ENCODE data around the gene COX19.

COX19 gene

GRCh38 chr7:952548-953441 is 22.6 kb downstream of the COX19 start:
- H3K4me3 ChIP-seq (ENCODE audit: low read length in 2 of 2), result peak overlapping the region; percentile 62 to 70
- peak overlapping the region; percentile 70 to 73 for H3K9ac ChIP-seq (ENCODE audit: low read depth in 1 of 2, low read length in 2 of 2)
- peak overlapping the region; percentile 84 to 90 for H3K27ac ChIP-seq (ENCODE audit: low read depth in 2 of 2, low read length in 2 of 2)
- H3K27me3 ChIP-seq (ENCODE audit: control insufficient read depth in 2 of 2, insufficient read depth in 2 of 2, low read length in 2 of 2), result peaks cover 0 to 2% of the 10 kb centered on the region in 2 donors
- H3K9me3 ChIP-seq (ENCODE audit: control insufficient read depth in 2 of 2, low read length in 2 of 2), result no peaks in the 10 kb centered on the region
- peaks cover 13 to 22% of the 10 kb centered on the region in 2 donors for H3K4me1 ChIP-seq (ENCODE audit: control insufficient read depth in 2 of 2, insufficient read depth in 2 of 2, low read length in 2 of 2)
- no peaks in the 10 kb centered on the region for H3K36me3 ChIP-seq (ENCODE audit: control insufficient read depth in 2 of 2, insufficient read depth in 2 of 2, low read length in 2 of 2)

DNA sequence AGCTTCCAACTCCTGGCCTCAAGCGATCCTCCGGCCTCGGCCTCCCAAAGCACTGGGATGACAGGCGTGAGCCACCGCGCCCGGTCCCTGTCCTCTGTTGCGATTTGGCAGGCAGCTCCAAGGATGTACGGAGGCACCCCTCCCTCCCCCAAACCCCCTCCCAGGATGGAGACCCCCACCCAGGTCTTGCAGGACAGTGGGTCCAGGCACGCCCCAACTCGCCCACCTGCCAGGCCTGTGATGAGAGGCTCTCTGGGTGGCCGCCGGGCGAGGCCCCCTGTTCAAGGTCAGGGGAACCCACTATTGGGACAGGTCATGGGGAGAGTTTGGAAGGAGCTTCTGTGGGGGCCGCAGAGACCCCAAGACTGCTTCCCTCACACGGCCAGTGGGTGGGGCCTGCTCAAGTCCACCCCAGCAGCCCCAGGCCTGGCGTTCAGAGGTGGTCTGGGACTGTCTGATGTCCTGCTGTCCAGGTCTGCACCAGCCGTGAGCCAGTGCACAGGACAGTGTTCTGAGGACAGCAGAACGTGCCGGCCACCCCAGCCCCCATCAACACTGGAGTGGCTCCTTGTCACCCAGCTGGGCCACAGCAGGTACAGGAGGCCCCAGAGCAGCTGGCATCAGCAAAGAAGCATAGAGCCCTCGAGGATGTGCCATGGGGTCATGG is 23.3 kb downstream of the COX19 start:
- H3K27ac ChIP-seq (ENCODE audit: low read depth in 2 of 2, low read length in 2 of 2), result peak overlapping the region in 1 of 2 donors; percentile 84
- peaks cover 0 to 2% of the 10 kb centered on the region in 2 donors for H3K27me3 ChIP-seq (ENCODE audit: control insufficient read depth in 2 of 2, insufficient read depth in 2 of 2, low read length in 2 of 2)

GRCh38 chr7:949021-949934 is 26.1 kb downstream of the COX19 start:
- Histone ChIP-seq H3K9me3 (ENCODE audit: control insufficient read depth in 2 of 2, low read length in 2 of 2) (no peaks in the 10 kb centered on the region), H3K4me3 (ENCODE audit: low read length in 2 of 2) (no peak overlapping the region), H3K27me3 (ENCODE audit: control insufficient read depth in 2 of 2, insufficient read depth in 2 of 2, low read length in 2 of 2) (no peaks in the 10 kb centered on the region), H3K36me3 (ENCODE audit: control insufficient read depth in 2 of 2, insufficient read depth in 2 of 2, low read length in 2 of 2) (no peaks in the 10 kb centered on the region), H3K27ac (ENCODE audit: low read depth in 2 of 2, low read length in 2 of 2) (peak overlapping the region; percentile 16 to 25), H3K4me1 (ENCODE audit: control insufficient read depth in 2 of 2, insufficient read depth in 2 of 2, low read length in 2 of 2) (peaks cover 30 to 43% of the 10 kb centered on the region in 2 donors), H3K9ac (ENCODE audit: low read depth in 1 of 2, low read length in 2 of 2) (no peak overlapping the region)

More for the DNA sequence above, 23.3 kb downstream of the COX19 start:
- Histone ChIP-seq H3K36me3 (ENCODE audit: control insufficient read depth in 2 of 2, insufficient read depth in 2 of 2, low read length in 2 of 2) (no peaks in the 10 kb centered on the region), H3K9ac (ENCODE audit: low read depth in 1 of 2, low read length in 2 of 2) (peak overlapping the region in 1 of 2 donors; percentile 73), H3K4me3 (ENCODE audit: low read length in 2 of 2) (peak overlapping the region in 1 of 2 donors; percentile 70), H3K9me3 (ENCODE audit: control insufficient read depth in 2 of 2, low read length in 2 of 2) (no peaks in the 10 kb centered on the region), H3K4me1 (ENCODE audit: control insufficient read depth in 2 of 2, insufficient read depth in 2 of 2, low read length in 2 of 2) (peaks cover 16 to 26% of the 10 kb centered on the region in 2 donors)

- peaks cover 23 to 34% of the 10 kb centered on the region in 2 donors for H3K4me1 ChIP-seq (ENCODE audit: control insufficient read depth in 2 of 2, insufficient read depth in 2 of 2, low read length in 2 of 2)
Observed at GRCh38 chr7:947391-948210, 27.7 kb downstream of the COX19 start.

GRCh38 chr7:946256-946996 is 28.9 kb downstream of the COX19 start:
- Histone ChIP-seq H3K4me1 (ENCODE audit: control insufficient read depth in 2 of 2, insufficient read depth in 2 of 2, low read length in 2 of 2) (peaks cover 22 to 29% of the 10 kb centered on the region in 2 donors), H3K9ac (ENCODE audit: low read depth in 1 of 2, low read length in 2 of 2) (peak overlapping the region; percentile 72 to 89), H3K27me3 (ENCODE audit: control insufficient read depth in 2 of 2, insufficient read depth in 2 of 2, low read length in 2 of 2) (no peaks in the 10 kb centered on the region), H3K36me3 (ENCODE audit: control insufficient read depth in 2 of 2, insufficient read depth in 2 of 2, low read length in 2 of 2) (no peaks in the 10 kb centered on the region), H3K9me3 (ENCODE audit: control insufficient read depth in 2 of 2, low read length in 2 of 2) (no peaks in the 10 kb centered on the region), H3K27ac (ENCODE audit: low read depth in 2 of 2, low read length in 2 of 2) (peak overlapping the region; percentile 95 to 96), H3K4me3 (ENCODE audit: low read length in 2 of 2) (peak overlapping the region in 1 of 2 donors; percentile 43)

More at GRCh38 chr7:947391-948210, 27.7 kb downstream of the COX19 start:
- H3K9me3 ChIP-seq (ENCODE audit: control insufficient read depth in 2 of 2, low read length in 2 of 2), result no peaks in the 10 kb centered on the region
- H3K9ac ChIP-seq (ENCODE audit: low read depth in 1 of 2, low read length in 2 of 2), result no peak overlapping the region
- H3K4me3 ChIP-seq (ENCODE audit: low read length in 2 of 2), result no peak overlapping the region
- H3K27me3 ChIP-seq (ENCODE audit: control insufficient read depth in 2 of 2, insufficient read depth in 2 of 2, low read length in 2 of 2), result no peaks in the 10 kb centered on the region
- no peaks in the 10 kb centered on the region for H3K36me3 ChIP-seq (ENCODE audit: control insufficient read depth in 2 of 2, insufficient read depth in 2 of 2, low read length in 2 of 2)
- peak overlapping the region in 1 of 2 donors; percentile 96 for H3K27ac ChIP-seq (ENCODE audit: low read depth in 2 of 2, low read length in 2 of 2)

- Histone ChIP-seq H3K9ac (ENCODE audit: low read depth in 1 of 2, low read length in 2 of 2) (peak overlapping the region; percentile 76 to 89), H3K9me3 (ENCODE audit: control insufficient read depth in 2 of 2, low read length in 2 of 2) (no peaks in the 10 kb centered on the region), H3K27ac (ENCODE audit: low read depth in 2 of 2, low read length in 2 of 2) (peak overlapping the region; percentile 95 to 96), H3K27me3 (ENCODE audit: control insufficient read depth in 2 of 2, insufficient read depth in 2 of 2, low read length in 2 of 2) (no peaks in the 10 kb centered on the region), H3K4me3 (ENCODE audit: low read length in 2 of 2) (peak overlapping the region; percentile 50 to 62), H3K36me3 (ENCODE audit: control insufficient read depth in 2 of 2, insufficient read depth in 2 of 2, low read length in 2 of 2) (no peaks in the 10 kb centered on the region), H3K4me1 (ENCODE audit: control insufficient read depth in 2 of 2, insufficient read depth in 2 of 2, low read length in 2 of 2) (peaks cover 22 to 29% of the 10 kb centered on the region in 2 donors)
Observed at GRCh38 chr7:945556-946255, 29.6 kb downstream of the COX19 start.

- Histone ChIP-seq H3K27ac (ENCODE audit: low read depth in 2 of 2, low read length in 2 of 2) (peak overlapping the region; percentile 95 to 96), H3K9ac (ENCODE audit: low read depth in 1 of 2, low read length in 2 of 2) (peak overlapping the region; percentile 76 to 89), H3K4me3 (ENCODE audit: low read length in 2 of 2) (peak overlapping the region; percentile 50 to 62), H3K4me1 (ENCODE audit: control insufficient read depth in 2 of 2, insufficient read depth in 2 of 2, low read length in 2 of 2) (peaks cover 22 to 27% of the 10 kb centered on the region in 2 donors), H3K27me3 (ENCODE audit: control insufficient read depth in 2 of 2, insufficient read depth in 2 of 2, low read length in 2 of 2) (no peaks in the 10 kb centered on the region), H3K9me3 (ENCODE audit: control insufficient read depth in 2 of 2, low read length in 2 of 2) (no peaks in the 10 kb centered on the region), H3K36me3 (ENCODE audit: control insufficient read depth in 2 of 2, insufficient read depth in 2 of 2, low read length in 2 of 2) (no peaks in the 10 kb centered on the region)
Observed at GRCh38 chr7:945147-945555, 30.2 kb downstream of the COX19 start.

GRCh38 chr7:944744-945143 is 30.6 kb downstream of the COX19 start:
- peak overlapping the region; percentile 76 to 89 for H3K9ac ChIP-seq (ENCODE audit: low read depth in 1 of 2, low read length in 2 of 2)
- no peaks in the 10 kb centered on the region for H3K27me3 ChIP-seq (ENCODE audit: control insufficient read depth in 2 of 2, insufficient read depth in 2 of 2, low read length in 2 of 2)
- H3K4me3 ChIP-seq (ENCODE audit: low read length in 2 of 2), result peak overlapping the region; percentile 50 to 62
- H3K9me3 ChIP-seq (ENCODE audit: control insufficient read depth in 2 of 2, low read length in 2 of 2), result no peaks in the 10 kb centered on the region
- peaks cover 22 to 23% of the 10 kb centered on the region in 2 donors for H3K4me1 ChIP-seq (ENCODE audit: control insufficient read depth in 2 of 2, insufficient read depth in 2 of 2, low read length in 2 of 2)
- H3K36me3 ChIP-seq (ENCODE audit: control insufficient read depth in 2 of 2, insufficient read depth in 2 of 2, low read length in 2 of 2), result no peaks in the 10 kb centered on the region
- H3K27ac ChIP-seq (ENCODE audit: low read depth in 2 of 2, low read length in 2 of 2), result peak overlapping the region; percentile 95 to 96

Data from mucosa of rectum (tissue), 2 donors.